HG02870 (cell line): ENCODE measurements around the gene MYH6.

Experiments
- ATAC-seq: cut with Tn5 transposase; IDR thresholded peaks from one replicate; pipeline ENCODE4 v1.9.1; 2021; ENCODE audit warnings: mild to moderate bottlenecking, moderate library complexity; ENCODE audit not compliant: unreplicated experiment

The MYH6 gene

GRCh38 chr14:23339506-23340268 lies 68.4 kb downstream of the MYH6 start:
- ATAC-seq = no peak

GRCh38 chr14:23335623-23336022 lies 72.5 kb downstream of the MYH6 start:
- ATAC-seq = no peak
